ENCODE data around the gene FN1.

FN1 gene

GRCh38 chr2:215450188-215451011 is 14.5 kb upstream of the FN1 start:
- Histone ChIP-seq H3K27ac (no peak overlapping the region), H3K9me3 (replicated peaks in 1 of 11) (peaks cover 0 to 15% (median 4%) of the 10 kb centered on the region in 11 experiments; a peak in 11 of 22 replicates), H3K4me2 (no peak overlapping the region), H3K27me3 (no peaks in the 10 kb centered on the region), H3K36me3 (no peaks in the 10 kb centered on the region), H4K20me1 (no peaks in the 10 kb centered on the region), H3K9ac (no peak overlapping the region), H3K4me3 (no peak overlapping the region), H3K4me1 (peaks cover 0 to 25% (median 0%) of the 10 kb centered on the region in 10 experiments; a peak in 6 of 20 replicates)
- no peak for TF ChIP-seq Cebpa-rat (IDR thresholded peaks at IDR 0.05)

- H3K4me2 ChIP-seq, result peak overlapping the region in 2 of 11 experiments; percentile 4 to 38; a peak in 3 of 22 replicates
- no peaks in the 10 kb centered on the region for H3K36me3 ChIP-seq
- H3K9me3 ChIP-seq (replicated peaks in 1 of 11), result peaks cover 0 to 15% (median 4%) of the 10 kb centered on the region in 11 experiments; a peak in 11 of 22 replicates
- H4K20me1 ChIP-seq, result no peaks in the 10 kb centered on the region
- H3K4me1 ChIP-seq, result peaks cover 0 to 22% (median 0%) of the 10 kb centered on the region in 10 experiments; a peak in 6 of 20 replicates
- TF ChIP-seq Cebpa-rat (IDR thresholded peaks at IDR 0.05), result no peak
- no peak overlapping the region for H3K9ac ChIP-seq
- no peak overlapping the region for H3K4me3 ChIP-seq
- no peak overlapping the region for H3K27ac ChIP-seq
- H3K27me3 ChIP-seq, result no peaks in the 10 kb centered on the region
Measured at GRCh38 chr2:215447673-215448081, 11.8 kb upstream of the FN1 start.

GRCh38 chr2:215447056-215447455 is 11.2 kb upstream of the FN1 start:
- TF ChIP-seq Cebpa-rat (IDR thresholded peaks at IDR 0.05), result no peak
- H3K4me1 ChIP-seq, result peaks cover 0 to 22% (median 0%) of the 10 kb centered on the region in 10 experiments; a peak in 5 of 20 replicates
- peak overlapping the region in 2 of 11 experiments; percentile 10 to 38; a peak in 1 of 22 replicates for H3K4me2 ChIP-seq
- no peak overlapping the region for H3K27ac ChIP-seq
- H3K9me3 ChIP-seq (replicated peaks in 1 of 11), result peaks cover 0 to 15% (median 4%) of the 10 kb centered on the region in 11 experiments; a peak in 11 of 22 replicates
- H3K9ac ChIP-seq, result no peak overlapping the region
- no peaks in the 10 kb centered on the region for H4K20me1 ChIP-seq
- H3K27me3 ChIP-seq, result no peaks in the 10 kb centered on the region
- H3K4me3 ChIP-seq, result no peak overlapping the region
- H3K36me3 ChIP-seq, result no peaks in the 10 kb centered on the region

- no peak for TF ChIP-seq Cebpa-rat (IDR thresholded peaks at IDR 0.05)
- Histone ChIP-seq H3K9ac (no peak overlapping the region), H3K27me3 (peaks cover 9 to 19% (median 17%) of the 10 kb centered on the region in 11 experiments), H3K27ac (no peak overlapping the region), H3K9me3 (replicated peaks in 1 of 11) (no peaks in the 10 kb centered on the region), H3K4me3 (no peak overlapping the region), H3K36me3 (no peaks in the 10 kb centered on the region), H3K4me2 (no peak overlapping the region), H4K20me1 (no peaks in the 10 kb centered on the region), H3K4me1 (peaks cover 0 to 34% (median 0%) of the 10 kb centered on the region in 10 experiments; a peak in 8 of 20 replicates)
Measured at GRCh38 chr2:215442401-215442787, 6.5 kb upstream of the FN1 start.

- H3K9me3 ChIP-seq (replicated peaks in 1 of 11), result no peaks in the 10 kb centered on the region
- no peak overlapping the region for H3K4me3 ChIP-seq
- no peak for TF ChIP-seq Cebpa-rat (IDR thresholded peaks at IDR 0.05)
- no peaks in the 10 kb centered on the region for H3K36me3 ChIP-seq
- H3K4me1 ChIP-seq, result peaks cover 2 to 34% (median 4%) of the 10 kb centered on the region in 10 experiments; a peak in 14 of 20 replicates
- no peak overlapping the region for H3K27ac ChIP-seq
- H3K4me2 ChIP-seq, result no peak overlapping the region
- no peaks in the 10 kb centered on the region for H4K20me1 ChIP-seq
- no peak overlapping the region for H3K9ac ChIP-seq
- peaks cover 15 to 25% (median 23%) of the 10 kb centered on the region in 11 experiments for H3K27me3 ChIP-seq
Measured at GRCh38 chr2:215441560-215442400, 5.9 kb upstream of the FN1 start.

GRCh38 chr2:215439980-215440512 is 4.2 kb upstream of the FN1 start:
- Histone ChIP-seq H3K27ac (no peak overlapping the region), H3K27me3 (peaks cover 15 to 41% (median 39%) of the 10 kb centered on the region in 11 experiments), H3K4me1 (peaks cover 8 to 40% (median 15%) of the 10 kb centered on the region in 10 experiments; a peak in 17 of 20 replicates), H3K36me3 (no peaks in the 10 kb centered on the region), H3K4me3 (no peak overlapping the region), H3K9ac (no peak overlapping the region), H3K4me2 (peak overlapping the region in 2 of 11 experiments; percentile 3 to 8; a peak in 2 of 22 replicates), H4K20me1 (peaks cover 0 to 6% (median 0%) of the 10 kb centered on the region in 11 experiments; a peak in 1 of 22 replicates), H3K9me3 (replicated peaks in 1 of 11) (no peaks in the 10 kb centered on the region)
- no peak for TF ChIP-seq Cebpa-rat (IDR thresholded peaks at IDR 0.05)

- Histone ChIP-seq H3K9ac (no peak overlapping the region), H3K4me3 (no peak overlapping the region), H4K20me1 (peaks cover 0 to 6% (median 0%) of the 10 kb centered on the region in 11 experiments; a peak in 1 of 22 replicates), H3K27ac (no peak overlapping the region), H3K36me3 (peaks cover 0 to 4% (median 0%) of the 10 kb centered on the region in 11 experiments; a peak in 3 of 22 replicates), H3K4me1 (peaks cover 8 to 47% (median 15%) of the 10 kb centered on the region in 10 experiments; a peak in 17 of 20 replicates), H3K9me3 (replicated peaks in 1 of 11) (no peaks in the 10 kb centered on the region), H3K27me3 (peaks cover 15 to 47% (median 45%) of the 10 kb centered on the region in 11 experiments), H3K4me2 (peak overlapping the region in 1 of 11 experiments; percentile 19; a peak in 1 of 22 replicates)
- TF ChIP-seq Cebpa-rat (IDR thresholded peaks at IDR 0.05), result no peak
Measured at GRCh38 chr2:215439404-215439803, 3.5 kb upstream of the FN1 start.

GRCh38 chr2:215437614-215438013 is 1.7 kb upstream of the FN1 start:
- peaks cover 0 to 21% (median 0%) of the 10 kb centered on the region in 11 experiments; a peak in 2 of 22 replicates for H4K20me1 ChIP-seq
- H3K27me3 ChIP-seq, result peaks cover 15 to 59% (median 54%) of the 10 kb centered on the region in 11 experiments
- TF ChIP-seq Cebpa-rat (IDR thresholded peaks at IDR 0.05), result no peak
- H3K4me3 ChIP-seq, result no peak overlapping the region
- peaks cover 0 to 6% (median 0%) of the 10 kb centered on the region in 11 experiments; a peak in 1 of 22 replicates for H3K9me3 ChIP-seq (replicated peaks in 1 of 11)
- H3K27ac ChIP-seq, result peak overlapping the region in 3 of 11 experiments; percentile 90 to 94 (median 91); a peak in 4 of 22 replicates
- H3K36me3 ChIP-seq, result peaks cover 0 to 21% (median 0%) of the 10 kb centered on the region in 11 experiments; a peak in 7 of 22 replicates
- peak overlapping the region in 4 of 11 experiments; percentile 85 to 87 (median 86); a peak in 6 of 22 replicates for H3K4me2 ChIP-seq
- peaks cover 8 to 65% (median 15%) of the 10 kb centered on the region in 10 experiments; a peak in 17 of 20 replicates for H3K4me1 ChIP-seq
- peak overlapping the region in 3 of 11 experiments; percentile 87; a peak in 3 of 22 replicates for H3K9ac ChIP-seq
